SH-SY5Y (cell line): Measurements from ENCODE around the gene SLC28A1.

Experiments
- GATA2 ChIP-seq: IDR thresholded peaks from 2 replicates; pipeline ENCODE4 v1.6.1; 2011; ENCODE audit warnings: mild to moderate bottlenecking, low read depth, low read length
- GATA3 ChIP-seq: IDR thresholded peaks from 2 replicates; pipeline ENCODE4 v1.6.1; 2011; ENCODE audit warnings: low read depth, mild to moderate bottlenecking, low read length, moderate library complexity

Gene SLC28A1

GRCh38 chr15:84967380-84967779 is 82.9 kb downstream of the SLC28A1 start:
- TF ChIP-seq GATA3 (no peak), GATA2 (no peak)

GRCh38 chr15:84968301-84968700 is 83.8 kb downstream of the SLC28A1 start:
- no peak for TF ChIP-seq GATA3
- TF ChIP-seq GATA2: no peak

GRCh38 chr15:84969257-84969656 is 84.8 kb downstream of the SLC28A1 start:
- TF ChIP-seq GATA3: no peak
- no peak for TF ChIP-seq GATA2

- TF ChIP-seq GATA2 (peak; percentile 53; the same call in 1 of the 2 replicates), GATA3 (no peak)
These were observed 86.4 kb downstream of the SLC28A1 start for GRCh38 chr15:84970843-84971242.

DNA sequence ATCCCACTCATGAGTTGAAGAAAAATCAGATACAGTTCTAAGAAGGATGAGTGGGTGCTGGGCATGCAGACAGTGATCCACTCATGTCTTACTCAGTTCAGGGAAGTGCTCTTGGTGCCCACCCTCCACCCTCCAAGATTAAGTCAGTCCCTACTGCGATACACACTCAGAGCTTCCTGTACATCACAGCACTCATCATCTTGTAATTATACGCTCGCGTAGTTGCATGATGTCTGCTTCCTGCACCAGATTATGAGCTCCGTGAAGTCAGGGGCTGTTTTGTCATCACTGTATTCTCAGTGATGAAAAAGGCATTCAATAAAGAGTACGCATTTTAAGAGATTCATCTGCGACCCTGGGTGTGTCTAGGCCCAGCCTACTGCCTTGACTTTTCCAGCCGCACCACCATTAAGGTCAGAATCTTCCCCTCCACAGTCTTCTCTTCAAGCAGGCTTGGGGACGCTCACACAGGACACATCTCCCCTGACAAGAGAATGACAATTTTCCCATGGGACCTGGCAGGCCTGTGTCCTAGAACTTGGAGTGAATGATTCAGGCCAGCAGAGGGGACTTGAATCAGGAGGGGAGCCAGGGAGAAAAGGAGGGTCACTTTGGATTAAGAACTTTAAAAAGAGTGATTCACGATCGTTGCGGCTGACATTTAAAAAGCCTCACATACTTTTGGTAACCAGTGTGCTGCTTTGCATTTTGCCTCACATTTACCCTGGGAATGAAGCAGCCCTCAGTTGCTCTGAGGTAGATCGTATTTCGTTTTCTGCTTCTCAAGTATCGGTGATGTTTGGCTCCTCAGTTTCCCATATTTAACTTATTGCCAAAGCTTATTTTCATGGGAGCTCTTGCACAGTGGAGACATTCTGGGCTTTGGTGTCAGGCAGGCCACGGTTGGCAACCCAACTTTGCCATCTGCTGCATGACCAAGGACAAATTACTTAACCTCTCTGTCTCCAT is 89.3 kb downstream of the SLC28A1 start:
- TF ChIP-seq GATA3: no peak
- no peak for TF ChIP-seq GATA2

GRCh38 chr15:84975871-84976351 is 91.4 kb downstream of the SLC28A1 start:
- TF ChIP-seq GATA2 (no peak), GATA3 (no peak)

- TF ChIP-seq GATA3 (no peak), GATA2 (no peak)
These were observed 92.4 kb downstream of the SLC28A1 start for GRCh38 chr15:84976746-84977345.

DNA sequence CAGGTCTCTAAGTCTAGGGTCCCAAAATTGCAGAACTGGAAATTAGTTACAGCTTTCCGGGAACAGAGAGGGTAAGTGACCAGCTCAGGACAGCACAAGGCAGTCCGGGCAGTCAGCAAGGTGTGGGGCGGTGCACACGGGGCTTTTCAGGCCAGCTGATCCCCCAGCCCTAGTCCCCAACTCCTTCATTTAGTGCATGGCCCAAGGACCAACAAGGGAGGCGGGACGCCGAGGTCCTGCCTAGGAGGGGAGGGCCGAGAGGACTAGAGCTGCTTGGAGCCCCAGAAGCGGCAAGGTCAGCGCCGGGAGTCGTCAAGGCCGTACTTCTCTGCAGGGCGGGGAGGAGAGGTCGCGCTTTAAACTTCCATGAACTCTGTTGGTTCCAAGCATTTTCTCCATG is 95.2 kb downstream of the SLC28A1 start:
- no peak for TF ChIP-seq GATA2
- TF ChIP-seq GATA3: no peak

DNA sequence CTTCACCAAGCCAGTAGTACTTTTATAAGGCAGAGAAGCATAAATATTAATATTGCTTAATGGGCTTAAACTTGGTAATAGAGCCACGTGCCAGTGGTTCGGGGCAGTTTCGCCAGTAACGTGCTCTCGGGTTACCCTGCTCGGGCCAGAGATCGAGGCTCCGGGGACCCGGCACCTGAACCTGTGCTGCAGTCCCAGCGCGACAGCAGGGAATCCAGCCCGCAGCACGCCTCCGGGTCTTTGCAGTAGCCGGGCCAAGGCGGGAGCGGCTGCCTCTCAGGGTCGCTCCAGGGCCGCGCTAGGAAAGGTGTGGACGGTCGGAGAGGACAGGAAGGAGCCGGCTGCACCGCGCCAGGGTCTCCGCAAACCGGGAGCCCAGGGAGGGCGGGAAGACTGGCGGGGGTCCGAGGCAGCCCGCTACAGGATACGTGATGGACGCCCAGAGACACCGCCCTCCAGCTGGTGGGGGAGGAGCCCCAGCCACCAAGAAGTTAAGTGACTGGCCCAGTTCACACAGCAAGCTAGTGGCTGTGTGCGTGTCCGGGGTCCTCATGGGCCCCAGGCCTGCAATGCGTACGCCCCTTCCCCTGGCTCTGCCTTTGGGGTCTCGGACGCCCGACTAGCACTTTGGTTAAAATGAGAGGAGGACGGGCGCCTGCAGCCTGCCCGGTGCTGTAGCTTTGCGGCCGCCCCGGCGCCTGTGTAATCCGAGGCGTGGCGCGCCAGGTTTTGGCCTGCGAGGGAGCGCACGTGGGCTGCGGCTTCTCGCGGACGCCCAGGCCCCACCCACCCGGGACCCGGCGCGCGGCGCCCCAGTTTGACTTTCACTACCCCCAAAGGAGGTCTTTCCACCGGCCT is 96.0 kb downstream of the SLC28A1 start:
- TF ChIP-seq GATA2 (no peak), GATA3 (no peak)

DNA sequence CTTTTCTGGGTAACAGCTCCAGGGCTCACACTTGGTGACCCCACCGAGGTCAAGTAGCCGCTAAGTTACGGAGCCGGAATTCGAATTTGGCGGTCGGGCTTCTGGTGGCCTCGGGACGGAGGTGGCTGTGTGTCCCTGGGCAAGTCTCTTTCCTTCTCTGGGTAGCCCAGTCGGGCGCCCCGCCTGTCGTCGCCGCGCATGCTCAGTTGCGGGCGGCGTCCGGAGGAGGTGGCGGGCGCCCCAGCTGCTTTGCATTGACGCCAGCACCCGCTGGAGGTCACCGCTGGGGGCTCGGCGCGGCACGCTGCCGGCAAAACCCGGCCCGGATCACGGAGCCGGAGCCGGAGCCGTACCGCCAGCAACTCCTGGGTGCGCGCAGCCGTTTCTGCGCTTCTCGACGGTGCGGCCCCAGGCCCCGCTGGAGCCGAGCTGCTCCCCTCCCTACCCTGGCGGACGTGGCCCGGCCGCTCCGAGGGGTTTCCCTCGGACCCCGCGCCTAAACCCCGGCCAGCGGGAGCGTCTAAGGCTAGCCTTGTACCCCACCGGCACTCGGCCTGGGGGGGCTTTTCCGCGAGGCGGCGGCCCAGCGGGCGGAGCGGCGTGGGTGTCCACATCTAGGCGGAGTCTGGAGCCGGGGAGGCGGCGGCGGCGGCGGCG is 96.7 kb downstream of the SLC28A1 start:
- TF ChIP-seq GATA2 (no peak), GATA3 (no peak)

GRCh38 chr15:84981711-84982300 is 97.3 kb downstream of the SLC28A1 start, which contains the start of gene PDE8A:
PDE8A (plus strand) TSS chr15:84981856; CDS start chr15:84982163, 307 bp downstream.
- no peak for TF ChIP-seq GATA3
- TF ChIP-seq GATA2: no peak

DNA sequence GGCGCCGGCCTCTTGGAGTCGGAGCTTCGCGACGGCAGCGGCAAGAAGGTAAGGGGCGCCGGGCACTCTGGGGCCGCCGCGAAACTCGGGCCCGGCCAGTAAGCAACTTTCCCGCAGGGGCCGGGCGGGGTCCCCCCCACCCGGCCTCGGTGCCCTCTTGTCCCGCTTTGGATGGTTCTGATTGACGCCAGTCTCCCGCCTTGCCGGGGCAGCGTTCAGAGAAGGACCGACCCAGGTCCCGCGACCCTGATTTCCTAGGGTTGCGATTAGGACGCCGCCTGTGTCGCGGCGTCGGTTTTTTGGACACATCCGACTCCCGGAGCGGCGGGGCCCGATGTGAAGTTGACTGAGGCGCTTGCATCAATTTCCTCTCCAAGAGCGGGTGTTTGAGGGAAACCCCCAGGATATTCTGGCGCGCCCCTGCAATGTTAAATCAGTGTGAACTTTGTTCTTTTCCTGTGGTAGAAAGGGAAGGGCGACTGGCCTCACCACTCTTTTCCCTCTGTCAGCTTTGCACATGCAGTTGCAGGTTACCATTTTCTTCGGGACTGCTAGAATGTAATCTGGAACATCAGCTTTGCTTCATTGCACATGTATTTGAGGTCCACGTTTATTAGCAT is 97.9 kb downstream of the SLC28A1 start:
- TF ChIP-seq GATA2: no peak
- TF ChIP-seq GATA3: no peak
